HCT116 (cell line): ENCODE results near the gene ZNF544. TPM values are rescaled to one million over a fixed set of nuclear protein-coding genes. Genes with fewer than 3 reads are reported as not detected.

ENCODE experiments used
- ATAC-seq: fragments of 200-7000 bp; cut with Tn5 transposase; 2 replicates; pipeline ENCODE4 v1.9.1; 2020; ENCODE audit warnings: mild to moderate bottlenecking, moderate library complexity
- Bru-seq: library from RNA; stranded (reverse); fragments of 400-500 nt; gene quantifications from one replicate; lab custom pipeline; 2021; lab: Mats Ljungman, UMichigan
- BruChase-seq, 2 experiments: library from RNA; stranded (reverse); fragments of 400-500 nt; gene quantifications; one replicate each; lab custom pipeline; 2021; lab: Mats Ljungman, UMichigan
- BruUV-seq: library from RNA; stranded (reverse); fragments of 400-500 nt; replicated peaks from 2 replicates; lab custom pipeline; 2021; lab: Mats Ljungman, UMichigan
- CTCF ChIA-PET: fragments of 300-600 bp; sonication (Branson Sonifier 250); formaldehyde crosslinking; loops from one replicate; lab custom pipeline; 2021; ENCODE audit warnings: antibody characterized with exemption; lab: Charles Lee
- POLR2A ChIA-PET: fragments of 300-600, 350-600 bp; sonication (Branson Sonifier 250); formaldehyde crosslinking; loops from one replicate; lab custom pipeline; 2021; ENCODE audit warnings: antibody characterized with exemption; lab: Charles Lee
- RAD21 ChIA-PET, 2 experiments: fragments of 300-600 bp; sonication (Branson Sonifier 250); formaldehyde crosslinking; loops; one replicate each; lab custom pipeline; 2023; ENCODE audit warnings: low total read pairs in 2 of 2; ENCODE audit not compliant: uncharacterized antibody in 2 of 2, unreplicated experiment in 2 of 2, low non-redundant PET in 1 of 2; lab: Charles Lee
- DNase-seq: peaks from one replicate; pipeline ENCODE4 v3.0.0-alpha.2; 2010; ENCODE audit warnings: low read depth, low spot score
- H2AFZ ChIP-seq: fragments of 200-600 bp; shearing (Covaris generic), sonication (generic); 2 replicates; pipeline ENCODE4 v1.6.1; 2017; ENCODE audit warnings: low read depth, mixed run types, mixed read lengths, antibody characterized with exemption, low read length; ENCODE audit not compliant: poor library complexity, severe bottlenecking
- H3K27ac ChIP-seq: 2 replicates; pipeline ENCODE4 v1.5.1; 2012; ENCODE audit warnings: low read depth, low read length
- H3K27me3 ChIP-seq: fragments of 200-600 bp; sonication (generic); 2 replicates; pipeline ENCODE4 v1.6.1; 2016; ENCODE audit warnings: mixed run types, low read length, mixed read lengths; ENCODE audit not compliant: insufficient read depth
- H3K36me3 ChIP-seq, 2 experiments: fragments of 200-500 bp in 1 of 2; fragments of 200-600 bp in 1 of 2; sonication (Bioruptor generic) in 1 of 2; sonication (generic) in 1 of 2; 2 replicates each; pipeline versions ENCODE4 v1.5.1 to v1.6.1; 2014 to 2016; ENCODE audit warnings: low read length in 2 of 2, inconsistent platforms in 1 of 2, mixed read lengths in 1 of 2, mixed run types in 1 of 2; ENCODE audit not compliant: insufficient read depth in 2 of 2, control insufficient read depth in 1 of 2
- H3K4me1 ChIP-seq, 2 experiments: fragments of 200-600 bp in 1 of 2; sonication (generic) in 1 of 2; 2 replicates each; pipeline versions ENCODE4 v1.5.1 to v1.6.1; 2012 to 2017; ENCODE audit warnings: low read length in 2 of 2, inconsistent platforms in 1 of 2, mild to moderate bottlenecking in 1 of 2, mixed read lengths in 1 of 2, mixed run types in 1 of 2, moderate library complexity in 1 of 2; ENCODE audit not compliant: insufficient read depth in 2 of 2, control insufficient read depth in 1 of 2
- H3K4me2 ChIP-seq: fragments of 200-600 bp; sonication (generic); 2 replicates; pipeline ENCODE4 v1.6.1; 2017; ENCODE audit warnings: mixed run types, low read length, mixed read lengths
- H3K4me3 ChIP-seq, 2 experiments: fragments of 200-600 bp in 1 of 2; sonication (generic) in 1 of 2; replicated peaks in 1 of 2; 2 replicates each; pipeline ENCODE4 v1.5.1; 2011 to 2016; ENCODE audit warnings: low read length in 2 of 2, control low read depth in 1 of 2, low read depth in 1 of 2, mild to moderate bottlenecking in 1 of 2, mixed read lengths in 1 of 2, mixed run types in 1 of 2
- H3K79me2 ChIP-seq: fragments of 200-600 bp; sonication (generic); 2 replicates; pipeline ENCODE4 v1.6.1; 2017; ENCODE audit warnings: mild to moderate bottlenecking, mixed run types, low read length, moderate library complexity, mixed read lengths; ENCODE audit not compliant: insufficient read depth
- H3K9ac ChIP-seq: fragments of 200-600 bp; sonication (generic); 2 replicates; pipeline ENCODE4 v1.6.1; 2016; ENCODE audit warnings: low read length, mixed read lengths
- H3K9me2 ChIP-seq: fragments of 200-600 bp; sonication (generic), shearing (Covaris generic); 2 replicates; pipeline ENCODE4 v1.6.1; 2017; ENCODE audit warnings: mixed run types, mild to moderate bottlenecking, moderate library complexity; ENCODE audit not compliant: insufficient read depth
- H3K9me3 ChIP-seq, 2 experiments: fragments of 200-500 bp in 1 of 2; fragments of 200-600 bp in 1 of 2; sonication (Bioruptor generic) in 1 of 2; sonication (generic) in 1 of 2; 2 replicates each; pipeline ENCODE4 v1.6.1; 2014 to 2017; ENCODE audit warnings: low read length in 2 of 2, mixed read lengths in 2 of 2, inconsistent platforms in 1 of 2, low read depth in 1 of 2, mild to moderate bottlenecking in 1 of 2, mixed run types in 1 of 2, moderate library complexity in 1 of 2; ENCODE audit not compliant: control insufficient read depth in 1 of 2, insufficient read depth in 1 of 2
- H4K20me1 ChIP-seq: fragments of 200-600 bp; sonication (generic), shearing (Covaris generic); 2 replicates; pipeline ENCODE4 v1.6.1; 2017; ENCODE audit warnings: mixed run types, mild to moderate bottlenecking, moderate library complexity; ENCODE audit not compliant: insufficient read depth
- CBX3 ChIP-seq: IDR thresholded peaks from 2 replicates; pipeline ENCODE4 v1.6.1; 2012; ENCODE audit warnings: low read depth
- EGR1 ChIP-seq: IDR thresholded peaks from 2 replicates; pipeline ENCODE4 v1.6.1; 2012; ENCODE audit warnings: low read depth
- ELF1 ChIP-seq: IDR thresholded peaks from 2 replicates; pipeline ENCODE4 v1.6.1; 2012; ENCODE audit warnings: low read depth, borderline replicate concordance
- EZH2phosphoT487 ChIP-seq: fragments of 200-600 bp; IDR thresholded peaks from 2 replicates; pipeline ENCODE4 v1.6.1; 2018; ENCODE audit warnings: antibody characterized with exemption, borderline replicate concordance
- POLR2A ChIP-seq: IDR thresholded peaks from 2 replicates; pipeline ENCODE4 v1.7.0; 2011; ENCODE audit warnings: borderline replicate concordance; ENCODE audit not compliant: insufficient read depth, insufficient read length; ENCODE audit errors: extremely low read depth
- POLR2AphosphoS5 ChIP-seq: IDR thresholded peaks from 2 replicates; pipeline ENCODE4 v1.6.1; 2011; ENCODE audit warnings: mild to moderate bottlenecking, low read depth, low read length, moderate library complexity
- RAD21 ChIP-seq: IDR thresholded peaks from 2 replicates; pipeline ENCODE4 v1.6.1; 2012; ENCODE audit warnings: low read depth, mild to moderate bottlenecking
- SIN3A ChIP-seq: IDR thresholded peaks from 2 replicates; pipeline ENCODE4 v1.6.1; 2012; ENCODE audit warnings: low read depth
- SP1 ChIP-seq: IDR thresholded peaks from 2 replicates; pipeline ENCODE4 v1.6.1; 2012; ENCODE audit warnings: low read depth
- SRF ChIP-seq: IDR thresholded peaks from 2 replicates; pipeline ENCODE4 v1.6.1; 2012; ENCODE audit warnings: low read depth
- YY1 ChIP-seq: IDR thresholded peaks from 2 replicates; pipeline ENCODE4 v1.6.1; 2011; ENCODE audit warnings: low read length, low read depth, moderate library complexity, mild to moderate bottlenecking; ENCODE audit not compliant: insufficient replicate concordance; ENCODE audit errors: extremely low read depth
- ZFX ChIP-seq: fragments of 450-650 bp; IDR thresholded peaks from 2 replicates; pipeline ENCODE4 v1.6.1; 2017
- intact Hi-C: fragments of 100-400 bp; cut with micrococcal nuclease; formaldehyde crosslinking; loops from 2 replicates; pipeline ENCODE4 v1.10.0; 2022
- long read RNA-seq: library from polyadenylated mRNA; unstranded; transcript quantifications from one replicate; pipeline ENCODE4 v2.0.0, GENCODE V29; 2021; ENCODE audit not compliant: unreplicated experiment
- polyA plus RNA-seq: library from polyadenylated mRNA; unstranded; fragments of >200 nt; gene quantifications from 2 replicates; pipeline ENCODE4 v1.2.1, GENCODE V29; 2012; ENCODE audit warnings: missing spikeins
- total RNA-seq: library from RNA; stranded (reverse); gene quantifications from one replicate; pipeline ENCODE4 v1.2.1, GENCODE V29; 2021; ENCODE audit not compliant: unreplicated experiment
- TF ChIP-seq, protein P1 (sequence below): IDR thresholded peaks from 2 replicates; pipeline ENCODE4 v1.6.1; 2012
- TF ChIP-seq, protein P2 (sequence below), 3 experiments: fragments of 200-600 bp in 1 of 3; sonication (generic) in 1 of 3; IDR thresholded peaks in 2 of 3; conservative IDR thresholded peaks in 1 of 3; 2 replicates each; pipeline ENCODE4 v1.5.1; 2012 to 2017; ENCODE audit warnings: low read depth in 2 of 3, low read length in 2 of 3, antibody characterized with exemption in 1 of 3, borderline replicate concordance in 1 of 3, control low read depth in 1 of 3, mild to moderate bottlenecking in 1 of 3, mixed read lengths in 1 of 3, mixed run types in 1 of 3, moderate library complexity in 1 of 3; ENCODE audit not compliant: insufficient read depth in 1 of 3
- TF ChIP-seq, protein P3 (sequence below): IDR thresholded peaks from 2 replicates; pipeline ENCODE4 v1.6.1; 2012; ENCODE audit warnings: low read depth
- TF ChIP-seq, protein P4 (sequence below): IDR thresholded peaks from 2 replicates; pipeline ENCODE4 v1.6.1; 2012

ZNF544 gene
- total RNA-seq (46.3 TPM), Bru-seq, nascent RNA (percentile 92 among the genes with signal in this experiment), BruChase-seq, experiment 1, labeled RNA remaining after a 6-hour chase (percentile 92 among the genes with signal in this experiment), BruChase-seq, experiment 2, labeled RNA remaining after a 2-hour chase (percentile 97 among the genes with signal in this experiment)
- 22.0 and 36.2 TPM in 2 replicates for polyA plus RNA-seq
- long read RNA-seq, transcript ZNF544-213 (7 exons, 3,587 nt): major isoform, 5 of 29 reads
- long read RNA-seq, partial matches to known transcripts: 6 of 29 reads
- long read RNA-seq, other reads (novel, unspliced or antisense): 16 of 29 reads

DNA sequence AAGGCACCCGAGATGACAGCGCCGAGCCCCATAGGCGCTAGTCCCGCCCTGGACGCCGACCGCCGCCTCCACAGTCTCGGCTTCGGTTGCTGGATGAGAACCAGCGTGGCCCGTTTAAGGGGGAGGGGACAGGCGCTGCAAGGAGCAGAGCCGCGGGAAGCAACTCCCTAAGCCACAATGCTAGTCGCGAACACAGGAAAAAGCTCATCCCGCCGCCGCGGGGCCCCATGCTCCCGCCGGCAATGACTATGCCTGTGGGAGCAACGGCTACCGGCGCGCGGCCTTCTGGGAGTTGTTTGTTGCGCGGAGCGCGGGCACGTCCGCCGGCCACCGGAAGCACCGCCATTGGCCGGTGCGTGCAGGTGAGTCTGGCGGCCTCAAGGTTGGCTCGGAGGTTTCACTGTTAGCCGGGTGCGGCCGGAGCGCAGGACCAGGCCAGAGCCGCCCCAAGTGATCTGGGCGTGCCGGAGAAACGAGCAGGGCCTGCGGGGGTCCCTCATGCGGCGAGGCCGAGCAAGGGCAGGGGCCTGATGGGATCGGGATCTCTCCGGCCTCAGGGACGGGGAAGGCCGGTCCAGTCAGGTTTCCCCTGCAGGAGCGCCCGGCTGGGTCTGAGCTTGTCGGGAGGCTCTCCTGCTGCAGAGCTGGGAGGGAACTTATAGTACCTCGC lies at the start of gene ZNF544:
TSS of gene ZNF544 (plus strand) at position 330 of the 670 bp plus-strand sequence. CDS start 15,110 bp downstream, outside the sequence.
- intact Hi-C loops: loop anchor here (1.0 to 5.0 kb wide), 2 partner anchors 79 to 99 kb away; partner anchors contain the start of gene ERVK3-1
- H3K79me2 ChIP-seq: peaks cover 45% of the 10 kb centered on the region
- RAD21 ChIA-PET: no interaction called here
- ATAC-seq: peak; percentile 92
- no peaks in the 10 kb centered on the region for H3K27me3 ChIP-seq
- peak within 1 kb of the TSS; percentile 91 for H3K9ac ChIP-seq
- H2AFZ ChIP-seq: peak within 1 kb of the TSS; percentile 63
- no peaks in the 10 kb centered on the region for H3K9me2 ChIP-seq
- TF ChIP-seq ZFX (peak; percentile 93), POLR2AphosphoS5 (peak; percentile 96), EZH2phosphoT487 (no peak), CBX3 (peak; percentile 59), SRF (no peak), EGR1 (no peak), ELF1 (no peak; the same call in 1 of the 2 replicates), POLR2A (peak; percentile 89), SP1 (no peak), RAD21 (no peak), SIN3A (peak; percentile 67; the same call in 1 of the 2 replicates), YY1 (peak; percentile 92)
- TF ChIP-seq, protein P1, sequence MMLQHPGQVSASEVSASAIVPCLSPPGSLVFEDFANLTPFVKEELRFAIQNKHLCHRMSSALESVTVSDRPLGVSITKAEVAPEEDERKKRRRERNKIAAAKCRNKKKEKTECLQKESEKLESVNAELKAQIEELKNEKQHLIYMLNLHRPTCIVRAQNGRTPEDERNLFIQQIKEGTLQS: no peak
- TF ChIP-seq, protein P2, sequence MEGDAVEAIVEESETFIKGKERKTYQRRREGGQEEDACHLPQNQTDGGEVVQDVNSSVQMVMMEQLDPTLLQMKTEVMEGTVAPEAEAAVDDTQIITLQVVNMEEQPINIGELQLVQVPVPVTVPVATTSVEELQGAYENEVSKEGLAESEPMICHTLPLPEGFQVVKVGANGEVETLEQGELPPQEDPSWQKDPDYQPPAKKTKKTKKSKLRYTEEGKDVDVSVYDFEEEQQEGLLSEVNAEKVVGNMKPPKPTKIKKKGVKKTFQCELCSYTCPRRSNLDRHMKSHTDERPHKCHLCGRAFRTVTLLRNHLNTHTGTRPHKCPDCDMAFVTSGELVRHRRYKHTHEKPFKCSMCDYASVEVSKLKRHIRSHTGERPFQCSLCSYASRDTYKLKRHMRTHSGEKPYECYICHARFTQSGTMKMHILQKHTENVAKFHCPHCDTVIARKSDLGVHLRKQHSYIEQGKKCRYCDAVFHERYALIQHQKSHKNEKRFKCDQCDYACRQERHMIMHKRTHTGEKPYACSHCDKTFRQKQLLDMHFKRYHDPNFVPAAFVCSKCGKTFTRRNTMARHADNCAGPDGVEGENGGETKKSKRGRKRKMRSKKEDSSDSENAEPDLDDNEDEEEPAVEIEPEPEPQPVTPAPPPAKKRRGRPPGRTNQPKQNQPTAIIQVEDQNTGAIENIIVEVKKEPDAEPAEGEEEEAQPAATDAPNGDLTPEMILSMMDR (IDR thresholded peaks at IDR 0.05 in 2 of 3, conservative IDR thresholded peaks at IDR 0.05 in 1 of 3; ENCODE audit: borderline replicate concordance in 1 of 3, insufficient read depth in 1 of 3, low read depth in 2 of 3, low read length in 2 of 3): no peak
- TF ChIP-seq, protein P3, sequence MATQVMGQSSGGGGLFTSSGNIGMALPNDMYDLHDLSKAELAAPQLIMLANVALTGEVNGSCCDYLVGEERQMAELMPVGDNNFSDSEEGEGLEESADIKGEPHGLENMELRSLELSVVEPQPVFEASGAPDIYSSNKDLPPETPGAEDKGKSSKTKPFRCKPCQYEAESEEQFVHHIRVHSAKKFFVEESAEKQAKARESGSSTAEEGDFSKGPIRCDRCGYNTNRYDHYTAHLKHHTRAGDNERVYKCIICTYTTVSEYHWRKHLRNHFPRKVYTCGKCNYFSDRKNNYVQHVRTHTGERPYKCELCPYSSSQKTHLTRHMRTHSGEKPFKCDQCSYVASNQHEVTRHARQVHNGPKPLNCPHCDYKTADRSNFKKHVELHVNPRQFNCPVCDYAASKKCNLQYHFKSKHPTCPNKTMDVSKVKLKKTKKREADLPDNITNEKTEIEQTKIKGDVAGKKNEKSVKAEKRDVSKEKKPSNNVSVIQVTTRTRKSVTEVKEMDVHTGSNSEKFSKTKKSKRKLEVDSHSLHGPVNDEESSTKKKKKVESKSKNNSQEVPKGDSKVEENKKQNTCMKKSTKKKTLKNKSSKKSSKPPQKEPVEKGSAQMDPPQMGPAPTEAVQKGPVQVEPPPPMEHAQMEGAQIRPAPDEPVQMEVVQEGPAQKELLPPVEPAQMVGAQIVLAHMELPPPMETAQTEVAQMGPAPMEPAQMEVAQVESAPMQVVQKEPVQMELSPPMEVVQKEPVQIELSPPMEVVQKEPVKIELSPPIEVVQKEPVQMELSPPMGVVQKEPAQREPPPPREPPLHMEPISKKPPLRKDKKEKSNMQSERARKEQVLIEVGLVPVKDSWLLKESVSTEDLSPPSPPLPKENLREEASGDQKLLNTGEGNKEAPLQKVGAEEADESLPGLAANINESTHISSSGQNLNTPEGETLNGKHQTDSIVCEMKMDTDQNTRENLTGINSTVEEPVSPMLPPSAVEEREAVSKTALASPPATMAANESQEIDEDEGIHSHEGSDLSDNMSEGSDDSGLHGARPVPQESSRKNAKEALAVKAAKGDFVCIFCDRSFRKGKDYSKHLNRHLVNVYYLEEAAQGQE: no peak
- TF ChIP-seq, protein P4, sequence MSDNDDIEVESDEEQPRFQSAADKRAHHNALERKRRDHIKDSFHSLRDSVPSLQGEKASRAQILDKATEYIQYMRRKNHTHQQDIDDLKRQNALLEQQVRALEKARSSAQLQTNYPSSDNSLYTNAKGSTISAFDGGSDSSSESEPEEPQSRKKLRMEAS: peak; percentile 79
- TF ChIP-seq, all 23 proteins: peak for 7
- H3K4me2 ChIP-seq: peak within 1 kb of the TSS; percentile 90
- peak within 1 kb of the TSS; percentile 98 for H3K27ac ChIP-seq
- BruUV-seq: no TSS peak
- POLR2A ChIA-PET: interaction anchor here (1.4 to 2.0 kb wide), 2 partner anchors 134 to 286 kb away, joined by 4 to 7 read pairs; partner anchors contain the start of gene ZNF497
- peaks cover 28 to 41% of the 10 kb centered on the region in 2 experiments for H3K36me3 ChIP-seq
- DNase-seq: peak; percentile 48
- CTCF ChIA-PET: interaction anchor here (0.5 to 1.3 kb wide), 5 partner anchors 10 to 324 kb away, joined by 3 to 7 read pairs (median 3); partner anchors contain the start of genes ZBTB45 and ZNF8
- H3K4me3 ChIP-seq: peak within 1 kb of the TSS; percentile 73 to 91
- H3K9me3 ChIP-seq: peaks cover 0 to 3% of the 10 kb centered on the region in 2 experiments; a peak in 2 of 4 replicates
- H4K20me1 ChIP-seq: no peaks in the 10 kb centered on the region
- H3K4me1 ChIP-seq: peaks cover 3 to 17% of the 10 kb centered on the region in 2 experiments
